HUDEP-2 (cell line): ENCODE results near the gene TAL1.

ENCODE experiments used
- DNase-seq, 76 experiments: peaks; one replicate each; lab custom pipeline; 2025; ENCODE audit not compliant: unreplicated experiment in 76 of 76; lab: John Stamatoyannopoulos, UW

TAL1 gene

GRCh38 chr1:47229886-47230691 is 1.9 kb downstream of the TAL1 start:
- DNase-seq: peak in 1 of 76 experiments; percentile 32

- peak in 71 of 76 experiments; percentile 10 to 83 (median 59) for DNase-seq
These were observed 2.8 kb downstream of the TAL1 start for GRCh38 chr1:47229031-47229885.

DNA sequence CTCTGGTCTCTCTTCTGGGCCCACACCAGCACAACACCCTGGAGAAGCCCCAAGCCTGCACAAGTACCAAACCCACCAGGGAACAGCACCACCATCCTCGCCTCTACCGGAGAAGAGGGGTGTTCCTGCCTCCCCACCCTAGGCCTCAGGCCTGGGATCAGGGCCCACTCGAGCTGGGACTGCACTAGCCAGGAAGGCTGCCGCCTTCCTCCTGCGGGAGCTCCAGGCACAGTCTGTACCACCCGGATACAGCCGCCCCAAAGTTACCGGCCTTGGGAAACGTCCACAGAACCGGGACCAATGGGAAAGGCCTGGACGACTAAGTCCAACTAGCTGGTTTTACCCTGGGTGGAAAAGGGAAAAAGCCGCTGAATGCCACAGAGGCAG is 3.4 kb downstream of the TAL1 start:
- DNase-seq: peak in 2 of 76 experiments; percentile 43 to 54

- peak in 7 of 76 experiments; percentile 9 to 36 (median 23) for DNase-seq
These were observed 4.4 kb downstream of the TAL1 start for GRCh38 chr1:47227341-47228232.

DNA sequence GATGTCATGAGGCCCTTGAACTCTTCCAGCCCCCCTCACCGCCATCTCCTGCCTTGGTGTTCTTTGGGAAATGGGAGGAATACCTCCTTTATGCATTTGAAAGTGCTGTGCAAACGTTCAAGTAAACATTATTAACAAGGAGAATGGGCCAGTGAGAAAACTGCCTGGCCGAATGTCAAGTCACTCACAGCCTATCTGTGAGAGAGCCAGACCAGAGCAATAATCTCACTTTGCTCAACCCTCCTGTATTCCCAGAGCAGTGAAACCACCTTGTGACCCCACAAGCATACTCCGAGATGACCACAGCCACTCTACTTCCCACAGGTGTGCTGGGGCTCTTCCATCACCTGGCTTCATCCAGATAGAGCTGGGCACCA is 5.2 kb downstream of the TAL1 start:
- DNase-seq: peak in 3 of 76 experiments; percentile 12 to 38 (median 34)

GRCh38 chr1:47226121-47226838 is 5.7 kb downstream of the TAL1 start:
- DNase-seq: peak in 69 of 76 experiments; percentile 17 to 79 (median 54)

DNA sequence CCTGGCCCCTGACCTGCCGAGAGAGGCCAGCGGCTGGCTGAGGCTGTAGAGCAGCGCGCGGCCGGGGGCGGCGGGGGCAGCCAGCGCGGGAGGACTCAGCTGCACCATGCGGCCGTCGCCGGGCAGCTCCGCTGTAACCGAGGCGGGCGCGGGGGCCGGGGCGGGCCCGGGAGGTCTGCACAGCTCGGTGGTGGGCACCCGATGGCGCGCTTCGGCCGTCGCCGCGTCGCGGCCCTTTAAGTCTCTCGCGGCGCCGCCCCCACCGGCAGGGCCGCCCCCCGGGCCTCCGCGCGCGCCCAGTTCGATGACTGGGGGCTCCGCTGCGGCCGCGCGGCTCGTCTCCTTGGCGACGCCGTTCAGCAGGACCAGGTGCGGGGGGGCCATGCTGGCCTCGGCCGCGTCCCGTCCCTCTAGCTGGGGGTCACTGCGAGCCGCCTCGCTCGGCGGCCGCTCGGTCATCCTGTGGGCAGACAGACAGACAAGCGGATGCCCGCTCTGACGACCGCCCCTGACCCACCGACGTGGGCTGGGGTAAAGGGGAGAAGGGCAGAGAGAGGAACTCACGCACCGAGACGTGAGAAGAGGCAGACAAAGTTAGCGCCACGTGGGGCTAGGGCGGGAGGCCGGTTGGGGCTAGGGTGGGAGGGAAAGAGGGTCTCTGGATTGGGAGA is 6.5 kb downstream of the TAL1 start:
- peak in 1 of 76 experiments; percentile 18 for DNase-seq

DNA sequence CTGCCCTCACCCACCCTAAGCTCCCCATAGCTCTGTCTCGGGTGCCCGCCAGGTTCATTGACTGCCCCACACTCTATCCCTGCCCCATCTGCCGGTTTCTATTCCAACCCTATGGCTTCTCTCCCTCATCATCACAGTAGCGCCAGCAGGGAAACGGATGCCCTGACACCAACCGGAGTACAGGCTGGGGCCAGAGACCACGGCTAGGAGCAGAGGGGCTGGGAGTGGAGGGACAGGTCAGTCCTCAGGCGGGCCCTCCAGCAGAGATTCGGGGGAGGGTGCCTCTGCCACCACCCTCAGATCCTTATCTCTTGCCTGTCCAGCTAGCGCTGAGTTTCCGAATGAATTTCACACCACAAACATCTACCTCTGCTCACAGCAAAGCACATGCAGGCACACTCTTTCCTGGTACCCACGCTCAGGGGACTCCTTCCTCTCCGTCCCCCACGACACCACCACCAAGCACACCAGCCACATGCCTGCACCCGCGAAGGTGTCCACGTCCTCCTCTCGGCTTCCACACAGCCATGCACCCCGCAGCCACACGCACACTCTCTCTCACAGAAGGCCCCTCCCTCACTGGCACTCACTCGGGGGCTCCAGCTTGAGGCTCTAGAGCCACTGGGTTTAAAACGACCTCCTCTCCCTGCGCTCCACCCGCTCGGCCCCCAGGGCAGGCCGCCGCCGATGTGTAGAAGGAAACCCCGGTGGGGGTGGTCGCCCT is 7.2 kb downstream of the TAL1 start:
- DNase-seq: peak in 12 of 76 experiments; percentile 16 to 48 (median 28)

- no peak for DNase-seq
These were observed 7.9 kb downstream of the TAL1 start for GRCh38 chr1:47223921-47224675.

DNA sequence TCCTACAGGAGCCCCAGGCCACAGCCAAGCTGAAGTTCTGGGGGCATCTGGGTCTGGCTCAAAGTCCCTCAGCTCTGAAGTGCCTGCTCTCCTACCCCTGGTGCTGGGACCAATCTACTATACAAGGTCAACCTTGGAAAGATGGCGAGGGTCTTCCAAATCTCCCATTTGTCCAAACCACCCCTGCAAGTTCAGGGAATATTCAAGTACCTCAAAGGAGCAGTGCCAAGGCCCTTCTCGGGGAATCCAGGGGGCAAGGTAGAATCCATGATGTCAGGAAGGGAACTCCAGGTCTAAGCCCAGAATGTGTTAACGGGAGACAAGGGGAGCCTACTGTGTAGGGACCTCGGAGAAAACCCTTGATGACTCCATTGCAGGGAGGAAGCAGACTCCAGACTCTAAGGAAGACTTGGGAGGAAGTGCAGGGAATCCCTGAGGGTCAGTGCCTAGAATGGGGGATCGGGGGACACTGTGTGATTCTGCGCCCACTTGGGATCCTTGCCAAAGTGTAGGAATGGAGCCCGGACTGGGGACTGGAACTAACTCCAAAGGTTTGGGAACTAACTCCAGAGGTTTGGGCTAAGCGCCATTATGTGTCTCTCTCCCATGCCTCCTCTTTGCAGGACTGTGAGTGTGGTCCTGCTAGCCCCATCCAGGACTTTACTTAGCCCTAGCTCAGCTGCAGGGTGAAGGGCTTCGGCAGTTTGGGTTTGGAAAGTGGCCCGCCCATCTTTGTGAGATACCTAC is 8.7 kb downstream of the TAL1 start:
- DNase-seq: no peak

- DNase-seq: no peak
These were observed 9.5 kb downstream of the TAL1 start for GRCh38 chr1:47222476-47222875.

DNA sequence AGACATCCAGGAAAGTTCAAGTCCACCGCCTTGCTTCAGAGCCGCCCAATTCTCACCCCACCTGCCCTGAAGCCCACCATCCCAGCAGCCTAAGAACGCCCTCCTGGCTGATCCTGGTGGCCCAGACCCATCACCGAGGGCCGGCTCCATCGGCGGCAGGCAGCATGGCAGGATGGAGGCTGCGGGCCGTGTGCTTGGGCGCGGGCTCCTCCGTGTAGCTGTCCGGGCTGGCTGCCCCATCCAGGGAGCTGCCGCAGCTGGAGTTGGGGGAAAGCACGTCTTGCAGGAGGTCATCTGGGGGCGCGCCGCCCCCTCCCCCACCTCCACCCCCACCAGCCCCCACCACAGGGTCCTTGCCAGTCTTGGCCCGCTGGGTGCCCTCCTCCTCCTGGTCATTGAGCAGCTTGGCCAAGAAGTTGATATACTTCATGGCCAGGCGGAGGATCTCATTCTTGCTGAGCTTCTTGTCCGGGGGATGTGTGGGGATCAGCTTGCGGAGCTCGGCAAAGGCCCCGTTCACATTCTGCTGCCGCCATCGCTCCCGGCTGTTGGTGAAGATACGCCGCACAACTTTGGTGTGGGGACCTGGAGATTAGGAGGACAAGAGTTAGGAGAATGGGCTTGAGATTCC is 12.3 kb downstream of the TAL1 start:
- no peak for DNase-seq

GRCh38 chr1:47219001-47219400 is 13.0 kb downstream of the TAL1 start:
- DNase-seq: no peak

DNA sequence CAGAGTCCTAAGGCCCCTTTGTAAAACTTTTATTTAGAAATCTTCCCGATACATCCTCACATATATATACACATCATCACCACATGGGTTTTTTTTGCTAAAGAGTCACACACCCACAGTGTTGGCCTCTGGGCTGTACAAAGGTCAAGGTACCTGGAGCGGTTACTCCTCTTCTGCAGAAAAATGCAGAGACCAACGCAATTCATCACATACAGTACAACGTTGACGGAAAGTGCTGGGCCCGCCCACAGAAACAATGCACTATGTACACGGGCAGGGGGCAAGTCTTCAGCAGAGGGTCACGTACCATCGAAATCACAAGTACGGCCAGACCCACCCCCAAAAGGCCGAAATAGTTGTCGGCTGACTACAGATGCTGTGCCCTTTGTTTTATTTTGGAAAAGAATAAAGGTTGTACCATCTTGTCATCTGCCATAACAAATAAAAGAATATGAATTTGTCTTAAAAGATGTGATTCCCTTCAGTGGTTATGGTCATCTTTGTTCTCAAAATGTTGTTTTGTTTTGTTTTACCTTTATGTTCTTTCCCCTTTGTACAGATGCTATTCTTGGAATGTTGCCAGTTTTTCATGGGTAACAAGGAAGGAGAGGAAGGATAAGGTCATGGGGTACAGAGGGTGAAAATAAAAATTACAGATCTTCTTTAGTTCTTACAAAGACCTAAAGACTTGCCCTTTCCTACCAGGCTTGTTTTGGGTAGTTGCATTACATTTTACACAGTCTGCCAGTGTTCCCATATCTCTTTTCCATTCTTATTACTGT is 15.6 kb downstream of the TAL1 start:
- DNase-seq: no peak

GRCh38 chr1:47215713-47216112 is 16.3 kb downstream of the TAL1 start:
- no peak for DNase-seq

- DNase-seq: no peak
These were observed 17.5 kb downstream of the TAL1 start for GRCh38 chr1:47214549-47214948.
